ENCODE data around the gene RAD51B. TPM values are rescaled to one million over a fixed set of nuclear protein-coding genes. Genes with fewer than 3 reads are reported as not detected.

Gene RAD51B
- polyA plus RNA-seq, 10 donors = 5.3 to 10.7 (median 7.5) TPM

DNA sequence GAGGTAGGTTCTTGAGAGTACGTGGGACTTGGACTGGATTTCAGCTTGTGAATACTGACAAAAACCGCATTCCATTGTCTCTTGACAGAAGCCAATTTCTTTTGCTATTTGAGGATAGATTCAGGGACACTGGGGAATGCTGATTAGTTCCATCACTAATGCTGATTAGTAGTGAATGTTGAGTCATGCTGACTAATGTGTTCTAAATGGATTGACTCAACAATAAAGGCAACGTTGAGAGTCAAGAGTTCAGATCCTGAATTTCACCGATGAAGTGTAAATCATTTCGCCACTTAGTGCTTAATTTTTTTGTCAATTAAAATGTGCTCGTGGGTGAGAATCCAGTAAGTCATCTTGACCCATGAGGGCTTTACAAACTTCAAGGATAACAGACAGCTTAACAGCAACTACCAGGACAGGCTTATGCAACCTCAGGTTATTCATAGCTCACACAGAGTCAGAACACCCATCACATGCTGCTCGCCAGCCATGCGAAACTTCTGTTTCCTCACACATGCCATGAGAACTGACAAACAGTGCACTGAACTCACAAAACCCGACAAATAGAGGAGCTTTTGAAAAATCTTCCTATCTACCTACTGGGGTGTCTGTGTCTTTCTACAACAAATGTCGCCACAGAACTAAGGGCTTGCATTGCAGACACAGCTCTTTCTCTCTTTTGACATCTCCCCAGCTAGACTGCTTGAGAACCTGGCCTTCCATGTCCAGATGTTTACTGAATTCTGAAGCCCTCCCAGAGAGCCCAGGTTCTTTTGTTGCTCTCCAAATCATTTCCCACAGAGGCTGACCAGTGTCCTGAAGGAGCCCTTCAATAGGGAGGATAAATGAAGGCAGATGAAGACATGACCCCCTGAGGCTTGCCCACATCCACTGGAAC, 656.9 kb downstream of the RAD51B start:
- peak in 2 of 3 donors; percentile 54 to 96 for DNase-seq

GRCh38 chr14:68477110-68477455, 657.5 kb downstream of the RAD51B start:
- no peak for DNase-seq

DNA sequence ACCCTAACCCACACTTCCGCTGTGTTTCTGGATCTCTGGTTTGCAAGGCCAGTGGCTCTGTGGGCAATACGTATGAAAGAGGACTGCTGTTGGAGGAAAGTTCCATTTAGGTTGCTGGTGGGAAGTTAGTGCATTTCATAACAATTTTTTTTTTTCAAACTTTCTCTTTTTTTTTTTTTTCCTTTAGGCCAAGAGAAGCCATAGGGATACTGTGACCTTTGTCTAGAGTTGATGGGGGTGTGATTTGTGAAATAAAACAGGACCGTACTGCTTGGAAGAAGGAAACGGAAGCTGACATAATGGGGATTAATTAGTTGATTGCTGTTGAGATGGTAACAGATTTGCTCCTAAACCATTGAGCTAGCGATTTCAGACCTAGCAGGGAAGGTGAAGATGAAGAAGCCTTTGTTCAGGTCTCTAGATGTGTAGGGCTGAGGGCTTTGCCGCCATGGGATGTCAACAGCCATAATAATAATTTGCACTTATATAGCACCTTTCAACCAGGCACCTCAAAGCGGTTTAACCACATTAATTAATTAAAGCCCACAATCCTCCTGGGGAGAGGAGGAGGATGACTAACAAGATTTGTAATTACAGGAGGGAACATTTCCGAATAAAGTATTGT, 658.0 kb downstream of the RAD51B start:
- no peak for DNase-seq

DNA sequence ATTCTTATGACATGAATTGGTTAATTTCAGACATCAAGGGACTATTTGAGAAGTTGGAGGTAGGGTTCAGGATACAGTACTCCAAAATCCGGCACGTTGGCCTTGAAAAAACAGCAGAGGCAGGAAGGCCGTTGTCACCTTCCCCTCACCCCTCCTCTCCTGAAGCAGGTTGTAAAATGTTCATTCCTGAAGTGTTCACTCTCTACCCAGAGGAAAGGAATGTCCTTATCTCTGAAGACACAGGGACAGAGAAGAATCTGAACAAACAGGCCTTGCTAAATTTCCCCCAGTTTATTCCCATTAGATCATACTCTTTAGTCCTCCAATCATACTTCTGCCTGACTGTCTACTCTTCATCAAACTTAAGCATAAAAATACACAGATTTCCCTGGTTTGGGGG, 659.7 kb downstream of the RAD51B start:
- no peak for DNase-seq

DNA sequence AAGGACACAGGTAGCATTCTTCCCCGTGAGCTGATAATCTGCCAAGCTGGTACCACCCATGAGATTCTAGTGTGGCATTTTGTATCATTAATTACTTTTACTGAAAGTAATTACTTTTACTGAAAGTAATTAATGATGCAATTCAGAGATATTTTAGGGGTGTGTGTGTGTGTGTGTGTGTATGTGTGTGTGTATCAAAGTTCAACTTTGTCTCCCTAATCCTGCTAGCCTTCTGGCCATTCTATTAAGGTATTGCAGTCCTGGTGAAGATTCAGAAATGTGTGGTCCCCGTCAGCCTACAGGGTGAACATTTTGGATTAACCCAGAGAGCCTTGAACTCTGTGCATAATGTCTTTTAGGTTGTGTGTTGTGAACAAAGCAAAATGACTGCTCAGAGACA, 662.4 kb downstream of the RAD51B start:
- DNase-seq = no peak

GRCh38 chr14:68482772-68483395, 663.3 kb downstream of the RAD51B start:
- DNase-seq = no peak

GRCh38 chr14:68486033-68486732, 666.6 kb downstream of the RAD51B start:
- DNase-seq = no peak

- no peak for DNase-seq
These were observed 667.2 kb downstream of the RAD51B start for GRCh38 chr14:68486809-68487208.

GRCh38 chr14:68487805-68488590, 668.4 kb downstream of the RAD51B start:
- peak in 1 of 3 donors; percentile 37 for DNase-seq

- no peak for DNase-seq
These were observed 672.2 kb downstream of the RAD51B start for GRCh38 chr14:68491793-68492192.

DNA sequence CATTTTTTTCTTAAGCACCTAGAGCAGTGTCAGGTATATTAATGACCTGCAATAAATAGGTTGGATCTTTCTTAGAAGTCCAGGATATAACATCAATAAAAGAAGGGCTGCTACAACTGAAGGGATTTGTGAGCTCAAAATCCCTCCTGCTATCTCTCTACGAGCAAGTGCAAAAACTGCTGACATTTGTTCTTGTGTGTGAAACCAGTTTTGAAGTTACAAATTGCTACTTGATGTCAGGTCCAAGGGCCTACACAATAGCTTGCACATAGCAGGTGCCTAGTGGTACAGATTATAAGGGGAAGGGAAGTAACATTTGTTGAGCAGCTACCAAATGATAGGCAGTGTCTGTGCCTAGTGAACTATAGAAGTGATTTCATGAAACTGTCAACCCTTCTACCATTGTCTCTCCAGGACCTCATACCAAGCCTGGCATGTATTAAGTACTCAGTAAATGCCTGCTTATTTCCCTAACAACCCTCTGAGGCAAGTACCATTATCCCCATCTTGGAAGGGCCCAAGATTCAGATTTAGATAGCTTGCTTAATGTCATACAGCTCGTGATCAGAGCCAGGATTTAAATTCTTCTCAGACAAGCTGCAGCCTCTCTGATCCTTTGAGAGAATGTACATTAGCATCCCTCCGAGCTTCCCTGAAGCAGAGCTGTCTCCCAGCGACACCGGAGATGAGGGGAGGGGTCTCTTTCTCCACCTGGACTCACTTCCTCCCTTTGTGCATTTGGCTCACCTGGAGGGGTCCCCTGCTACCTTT, 673.0 kb downstream of the RAD51B start:
- DNase-seq = no peak

DNA sequence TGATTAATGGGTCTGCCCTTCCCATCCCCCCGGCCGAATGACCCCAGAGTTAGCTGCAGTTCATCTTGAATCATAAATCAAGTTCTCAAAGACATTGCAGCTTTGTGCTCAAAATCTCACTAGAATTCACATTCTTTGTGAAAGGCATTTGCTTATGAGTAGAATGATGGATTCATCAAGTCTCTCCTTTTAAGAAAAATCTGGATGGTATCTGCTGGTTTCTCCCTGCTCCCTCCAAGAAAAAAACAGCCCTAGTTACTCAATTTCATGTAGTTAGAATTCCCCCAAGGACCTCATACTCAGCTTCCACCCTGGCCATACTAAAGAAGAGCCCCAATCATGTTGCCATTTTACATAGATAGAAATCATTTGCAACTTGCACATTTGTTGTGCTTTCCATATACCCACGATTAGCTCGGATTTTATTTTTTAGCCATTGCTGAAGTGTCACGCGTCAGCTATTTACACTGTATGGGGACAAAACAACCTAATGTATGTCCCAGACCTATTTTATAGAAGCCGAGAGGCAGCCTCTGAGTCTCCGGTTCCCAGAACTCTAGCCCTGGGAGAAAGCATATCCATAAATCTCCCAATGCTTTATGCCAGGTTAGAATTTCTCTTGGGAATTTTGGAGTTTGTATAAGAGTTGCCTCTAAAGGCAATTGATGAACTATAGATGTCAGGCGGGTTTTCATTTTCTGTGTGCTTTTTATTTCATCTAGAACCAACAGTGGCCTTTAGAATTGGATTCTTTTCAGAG, 673.8 kb downstream of the RAD51B start:
- no peak for DNase-seq

GRCh38 chr14:68495101-68496039, 675.8 kb downstream of the RAD51B start:
- no peak for DNase-seq

GRCh38 chr14:68497011-68497410, 677.4 kb downstream of the RAD51B start:
- DNase-seq = no peak

- DNase-seq = no peak
These were observed 679.9 kb downstream of the RAD51B start for GRCh38 chr14:68499451-68499850.

DNA sequence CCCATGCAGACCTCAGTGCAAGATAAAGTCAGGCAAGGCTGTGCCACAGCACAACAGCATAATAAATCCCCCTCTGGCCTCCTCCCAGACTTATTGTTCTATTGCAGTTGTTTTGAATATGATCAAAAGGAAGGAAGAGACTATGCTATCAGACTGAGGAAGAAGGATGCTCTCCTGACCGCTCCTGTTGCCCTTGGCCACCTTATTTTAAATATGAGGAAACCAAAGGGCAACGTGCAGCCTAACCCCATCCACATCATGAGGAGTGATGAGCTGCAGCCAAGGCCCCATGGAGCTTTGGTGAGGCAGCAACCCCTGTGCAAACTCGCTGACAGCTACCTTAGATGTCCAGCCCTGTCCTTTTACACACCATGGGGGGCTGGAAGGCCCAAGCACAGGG, 681.6 kb downstream of the RAD51B start:
- DNase-seq = no peak

- DNase-seq = no peak
These were observed 682.1 kb downstream of the RAD51B start for GRCh38 chr14:68501614-68502052.

GRCh38 chr14:68502230-68502629, 682.7 kb downstream of the RAD51B start:
- DNase-seq = peak in 1 of 3 donors; percentile 37

All from muscle of back (tissue), 11 donors.